ENCODE measurements around the gene GALE. TPM values are rescaled to one million over a fixed set of nuclear protein-coding genes. Genes with fewer than 3 reads are reported as not detected.

GALE gene
- total RNA-seq, 2 donors from 2014 or later: 26.3 to 27.3 TPM

- 81% methylated on average over 1 of the region's 1 CpG for WGBS
- no peak for TF ChIP-seq CTCF (IDR thresholded peaks at IDR 0.05)
- no peak for TF ChIP-seq POLR2AphosphoS5 (IDR thresholded peaks at IDR 0.05)
- no peak for TF ChIP-seq POLR2A (IDR thresholded peaks at IDR 0.05)
- Histone ChIP-seq H3K27me3 (replicated peaks; ENCODE audit: insufficient read depth) (no peaks in the 10 kb centered on the region), H3K4me1 (replicated peaks) (no peaks in the 10 kb centered on the region), H3K27ac (no peak overlapping the region), H3K4me3 (no peak overlapping the region), H3K9me3 (no peaks in the 10 kb centered on the region), H3K36me3 (peaks cover 15 to 38% of the 10 kb centered on the region in 2 donors)
- no peak for DNase-seq (ENCODE audit: low spot score)
- intact Hi-C loops (cut with DNase I): no loop called here
These were observed 42.7 kb downstream of the GALE start for GRCh38 chr1:23757812-23758211.

- TF ChIP-seq POLR2AphosphoS5 (IDR thresholded peaks at IDR 0.05) (no peak), CTCF (IDR thresholded peaks at IDR 0.05) (no peak), POLR2A (IDR thresholded peaks at IDR 0.05) (no peak)
- DNase-seq (ENCODE audit: low spot score): no peak
- intact Hi-C loops (cut with DNase I): no loop called here
- Histone ChIP-seq H3K9me3 (no peaks in the 10 kb centered on the region), H3K27me3 (replicated peaks; ENCODE audit: insufficient read depth) (no peaks in the 10 kb centered on the region), H3K4me1 (replicated peaks) (no peaks in the 10 kb centered on the region), H3K4me3 (no peak overlapping the region), H3K36me3 (peaks cover 20 to 48% of the 10 kb centered on the region in 2 donors), H3K27ac (no peak overlapping the region)
- 85% methylated on average over 3 of the region's 3 CpGs for WGBS
These were observed 43.9 kb downstream of the GALE start for GRCh38 chr1:23756676-23757075.

- no peak for DNase-seq (ENCODE audit: low spot score)
- H3K27ac ChIP-seq: no peak overlapping the region
These were observed 47.6 kb downstream of the GALE start for GRCh38 chr1:23752909-23753308.

GRCh38 chr1:23751815-23752200 is 48.7 kb downstream of the GALE start:
- peaks cover 22 to 49% of the 10 kb centered on the region in 2 donors for H3K36me3 ChIP-seq
- H3K9me3 ChIP-seq: no peaks in the 10 kb centered on the region
- no peak for TF ChIP-seq POLR2AphosphoS5 (IDR thresholded peaks at IDR 0.05)
- no peak for TF ChIP-seq CTCF (IDR thresholded peaks at IDR 0.05)
- TF ChIP-seq POLR2A (IDR thresholded peaks at IDR 0.05): no peak
- DNase-seq (ENCODE audit: low spot score): no peak
- 77% methylated on average over 4 of the region's 4 CpGs for WGBS
- peaks cover 3% of the 10 kb centered on the region for H3K4me1 ChIP-seq (replicated peaks)
- no peaks in the 10 kb centered on the region for H3K27me3 ChIP-seq (replicated peaks; ENCODE audit: insufficient read depth)
- H3K4me3 ChIP-seq: no peak overlapping the region
- no peak overlapping the region for H3K27ac ChIP-seq
- intact Hi-C loops (cut with DNase I): no loop called here

More at GRCh38 chr1:23752909-23753308, 47.6 kb downstream of the GALE start:
- Histone ChIP-seq H3K9me3 (no peaks in the 10 kb centered on the region), H3K36me3 (peaks cover 27 to 54% of the 10 kb centered on the region in 2 donors), H3K4me1 (replicated peaks) (peaks cover 3% of the 10 kb centered on the region), H3K27me3 (replicated peaks; ENCODE audit: insufficient read depth) (no peaks in the 10 kb centered on the region), H3K4me3 (no peak overlapping the region)
- WGBS: 94% methylated on average over 1 of the region's 1 CpG
- intact Hi-C loops (cut with DNase I): no loop called here
- TF ChIP-seq POLR2AphosphoS5 (IDR thresholded peaks at IDR 0.05) (no peak), POLR2A (IDR thresholded peaks at IDR 0.05) (no peak), CTCF (IDR thresholded peaks at IDR 0.05) (no peak)

- peak; percentile 35 for DNase-seq (ENCODE audit: low spot score)
- WGBS: 67% methylated on average over 11 of the region's 11 CpGs
- intact Hi-C loops (cut with DNase I): no loop called here
These were observed 49.3 kb downstream of the GALE start for GRCh38 chr1:23751050-23751814.

More at GRCh38 chr1:23751050-23751814, 49.3 kb downstream of the GALE start:
- no peak overlapping the region for H3K4me3 ChIP-seq
- TF ChIP-seq POLR2AphosphoS5 (IDR thresholded peaks at IDR 0.05): peak; percentile 41
- TF ChIP-seq POLR2A (IDR thresholded peaks at IDR 0.05): no peak
- TF ChIP-seq CTCF (IDR thresholded peaks at IDR 0.05): peak in 3 of 4 experiments; percentile 52 to 59 (median 56)
- no peaks in the 10 kb centered on the region for H3K9me3 ChIP-seq
- H3K27me3 ChIP-seq (replicated peaks; ENCODE audit: insufficient read depth): no peaks in the 10 kb centered on the region
- peaks cover 3% of the 10 kb centered on the region for H3K4me1 ChIP-seq (replicated peaks)
- H3K36me3 ChIP-seq: peaks cover 17 to 44% of the 10 kb centered on the region in 2 donors
- H3K27ac ChIP-seq: no peak overlapping the region

All from prostate gland (tissue), 2 donors.